Measurements from ENCODE around the gene PFDN6.
A peak's percentile ranks its signal among the peaks of the same experiment; 100 is the strongest.

The PFDN6 gene

GRCh38 chr6:33295621-33296369, 6.4 kb downstream of the PFDN6 start:
- no peak for DNase-seq
- Mint-ChIP-seq H3K36me3 (peaks cover 53% of the 10 kb centered on the region), H3K27ac (peak overlapping the region; percentile 77), H3K9me3 (no peaks in the 10 kb centered on the region), H3K4me3 (peak overlapping the region; percentile 19), H3K27me3 (peaks cover 11% of the 10 kb centered on the region), H3K4me1 (peaks cover 43% of the 10 kb centered on the region)
- CTCF ChIA-PET, result no interaction called here

GRCh38 chr6:33296797-33297405, 7.5 kb downstream of the PFDN6 start:
- Mint-ChIP-seq H3K36me3 (peaks cover 56% of the 10 kb centered on the region), H3K27me3 (peaks cover 11% of the 10 kb centered on the region), H3K9me3 (no peaks in the 10 kb centered on the region), H3K27ac (peak overlapping the region; percentile 52), H3K4me1 (peaks cover 47% of the 10 kb centered on the region), H3K4me3 (peak overlapping the region; percentile 89)
- DNase-seq, result no peak
- CTCF ChIA-PET, result no interaction called here

- Mint-ChIP-seq H3K36me3 (peaks cover 54% of the 10 kb centered on the region), H3K4me1 (peaks cover 47% of the 10 kb centered on the region), H3K9me3 (no peaks in the 10 kb centered on the region), H3K27ac (peak overlapping the region; percentile 52), H3K4me3 (peak overlapping the region; percentile 89), H3K27me3 (peaks cover 11% of the 10 kb centered on the region)
- CTCF ChIA-PET, result no interaction called here
- no peak for DNase-seq
These were observed 8.1 kb downstream of the PFDN6 start for GRCh38 chr6:33297406-33297955.

- CTCF ChIA-PET, result interaction anchor here (1.5 kb wide), 1 partner anchor 47 kb away, joined by 10 read pairs; no protein-coding TSS in a partner anchor
- peak; percentile 85 for DNase-seq
- H3K36me3 Mint-ChIP-seq, result peaks cover 51% of the 10 kb centered on the region
- peak overlapping the region; percentile 89 for H3K4me3 Mint-ChIP-seq
- no peaks in the 10 kb centered on the region for H3K9me3 Mint-ChIP-seq
- peaks cover 47% of the 10 kb centered on the region for H3K4me1 Mint-ChIP-seq
- peaks cover 11% of the 10 kb centered on the region for H3K27me3 Mint-ChIP-seq
- H3K27ac Mint-ChIP-seq, result peak overlapping the region; percentile 100
These were observed 8.8 kb downstream of the PFDN6 start for GRCh38 chr6:33297956-33298772.

GRCh38 chr6:33298773-33299236, 9.4 kb downstream of the PFDN6 start, which contains the start of gene RGL2:
RGL2 (minus strand) TSS chr6:33298942; CDS start chr6:33298610, 332 bp downstream.
- peaks cover 11% of the 10 kb centered on the region for H3K27me3 Mint-ChIP-seq
- CTCF ChIA-PET, result interaction anchor here (0.7 to 3.3 kb wide), 6 partner anchors 10 to 46 kb away, joined by 3 to 32 read pairs (median 8); partner anchors contain the start of genes B3GALT4, PFDN6, TAPBP and WDR46
- H3K36me3 Mint-ChIP-seq, result peaks cover 55% of the 10 kb centered on the region
- peaks cover 50% of the 10 kb centered on the region for H3K4me1 Mint-ChIP-seq
- peak; percentile 84 for DNase-seq
- peak within 1 kb of the TSS; percentile 89 for H3K4me3 Mint-ChIP-seq
- peak within 1 kb of the TSS; percentile 100 for H3K27ac Mint-ChIP-seq
- no peaks in the 10 kb centered on the region for H3K9me3 Mint-ChIP-seq

GRCh38 chr6:33299237-33299944, 10.0 kb downstream of the PFDN6 start:
- peaks cover 11% of the 10 kb centered on the region for H3K27me3 Mint-ChIP-seq
- H3K36me3 Mint-ChIP-seq, result peaks cover 51% of the 10 kb centered on the region
- peak; percentile 96 for DNase-seq
- H3K4me1 Mint-ChIP-seq, result peaks cover 51% of the 10 kb centered on the region
- peak overlapping the region; percentile 89 for H3K4me3 Mint-ChIP-seq
- CTCF ChIA-PET, result interaction anchor here (0.6 to 3.3 kb wide), 11 partner anchors 9 to 50 kb away, joined by 3 to 32 read pairs (median 4); partner anchors contain the start of genes B3GALT4, PFDN6, TAPBP and WDR46
- H3K9me3 Mint-ChIP-seq, result no peaks in the 10 kb centered on the region
- H3K27ac Mint-ChIP-seq, result peak overlapping the region; percentile 100

- peaks cover 50% of the 10 kb centered on the region for H3K36me3 Mint-ChIP-seq
These were observed 12.5 kb downstream of the PFDN6 start for GRCh38 chr6:33301877-33302276.

GRCh38 chr6:33304216-33304615, 14.8 kb downstream of the PFDN6 start:
- Mint-ChIP-seq H3K27ac (no peak overlapping the region), H3K27me3 (peaks cover 4% of the 10 kb centered on the region), H3K36me3 (peaks cover 55% of the 10 kb centered on the region), H3K4me1 (peaks cover 45% of the 10 kb centered on the region), H3K9me3 (no peaks in the 10 kb centered on the region), H3K4me3 (no peak overlapping the region)
- CTCF ChIA-PET, result no interaction called here
- DNase-seq, result no peak

More at GRCh38 chr6:33301877-33302276, 12.5 kb downstream of the PFDN6 start:
- peak overlapping the region; percentile 49 for H3K27ac Mint-ChIP-seq
- H3K9me3 Mint-ChIP-seq, result no peaks in the 10 kb centered on the region
- H3K4me3 Mint-ChIP-seq, result peak overlapping the region; percentile 35
- H3K4me1 Mint-ChIP-seq, result peaks cover 42% of the 10 kb centered on the region
- CTCF ChIA-PET, result interaction anchor here (0.9 to 3.3 kb wide), 3 partner anchors 10 to 16 kb away, joined by 6 to 32 read pairs (median 7); partner anchors contain the start of genes PFDN6, TAPBP, WDR46 and ZBTB22
- H3K27me3 Mint-ChIP-seq, result peaks cover 11% of the 10 kb centered on the region
- no peak for DNase-seq

GRCh38 chr6:33305052-33305451, 15.7 kb downstream of the PFDN6 start:
- no peaks in the 10 kb centered on the region for H3K9me3 Mint-ChIP-seq
- DNase-seq, result no peak
- no peak overlapping the region for H3K4me3 Mint-ChIP-seq
- no peaks in the 10 kb centered on the region for H3K27me3 Mint-ChIP-seq
- H3K4me1 Mint-ChIP-seq, result peaks cover 40% of the 10 kb centered on the region
- no peak overlapping the region for H3K27ac Mint-ChIP-seq
- peaks cover 46% of the 10 kb centered on the region for H3K36me3 Mint-ChIP-seq
- CTCF ChIA-PET, result interaction anchor here (0.9 kb wide), 1 partner anchor 56 kb away, joined by 3 read pairs; no protein-coding TSS in a partner anchor

- Mint-ChIP-seq H3K4me1 (peaks cover 36% of the 10 kb centered on the region), H3K27ac (no peak overlapping the region), H3K9me3 (no peaks in the 10 kb centered on the region), H3K36me3 (peaks cover 42% of the 10 kb centered on the region), H3K27me3 (no peaks in the 10 kb centered on the region), H3K4me3 (no peak overlapping the region)
- CTCF ChIA-PET, result no interaction called here
- no peak for DNase-seq
These were observed 17.0 kb downstream of the PFDN6 start for GRCh38 chr6:33306356-33306755.

- H3K4me3 Mint-ChIP-seq, result peak overlapping the region; percentile 99
- CTCF ChIA-PET, result interaction anchor here (0.9 to 4.6 kb wide), 5 partner anchors 12 to 113 kb away, joined by 3 to 32 read pairs (median 5); partner anchors contain the start of gene RGL2
- peak overlapping the region; percentile 99 for H3K27ac Mint-ChIP-seq
- peaks cover 47% of the 10 kb centered on the region for H3K36me3 Mint-ChIP-seq
- peak; percentile 93 for DNase-seq
- H3K27me3 Mint-ChIP-seq, result no peaks in the 10 kb centered on the region
- H3K9me3 Mint-ChIP-seq, result no peaks in the 10 kb centered on the region
- peaks cover 67% of the 10 kb centered on the region for H3K4me1 Mint-ChIP-seq
These were observed 23.1 kb downstream of the PFDN6 start for GRCh38 chr6:33312361-33313104.

GRCh38 chr6:33313105-33313708, 23.8 kb downstream of the PFDN6 start:
- CTCF ChIA-PET, result interaction anchor here (1.5 to 4.6 kb wide), 3 partner anchors 13 to 112 kb away, joined by 5 to 32 read pairs (median 7); partner anchors contain the start of gene RGL2
- peak; percentile 60 for DNase-seq
- Mint-ChIP-seq H3K27me3 (no peaks in the 10 kb centered on the region), H3K36me3 (peaks cover 52% of the 10 kb centered on the region), H3K4me1 (peaks cover 69% of the 10 kb centered on the region), H3K27ac (peak overlapping the region; percentile 99), H3K9me3 (no peaks in the 10 kb centered on the region), H3K4me3 (peak overlapping the region; percentile 99)

All from activated naive CD4-positive, alpha-beta T cell treated with anti-CD3 and anti-CD28 coated beads, Interleukin-2, amount 10 ng/mL, durations not matched to agents 7 days and 5 days (primary cell).